ENCODE results near the gene ATP6V1E1. TPM values are rescaled to one million over a fixed set of nuclear protein-coding genes. Genes with fewer than 3 reads are reported as not detected.
"Not testable (repeated sequence)": the region's sequence is repeated elsewhere in the genome, so short reads cannot be mapped to it uniquely, and the experiment has no call there.

ATP6V1E1 gene
- total RNA-seq (2014; rRNA removed; shearing (Covaris generic); ENCODE audit: low replicate concordance), result 79.4 and 91.6 TPM in 2 replicates

DNA sequence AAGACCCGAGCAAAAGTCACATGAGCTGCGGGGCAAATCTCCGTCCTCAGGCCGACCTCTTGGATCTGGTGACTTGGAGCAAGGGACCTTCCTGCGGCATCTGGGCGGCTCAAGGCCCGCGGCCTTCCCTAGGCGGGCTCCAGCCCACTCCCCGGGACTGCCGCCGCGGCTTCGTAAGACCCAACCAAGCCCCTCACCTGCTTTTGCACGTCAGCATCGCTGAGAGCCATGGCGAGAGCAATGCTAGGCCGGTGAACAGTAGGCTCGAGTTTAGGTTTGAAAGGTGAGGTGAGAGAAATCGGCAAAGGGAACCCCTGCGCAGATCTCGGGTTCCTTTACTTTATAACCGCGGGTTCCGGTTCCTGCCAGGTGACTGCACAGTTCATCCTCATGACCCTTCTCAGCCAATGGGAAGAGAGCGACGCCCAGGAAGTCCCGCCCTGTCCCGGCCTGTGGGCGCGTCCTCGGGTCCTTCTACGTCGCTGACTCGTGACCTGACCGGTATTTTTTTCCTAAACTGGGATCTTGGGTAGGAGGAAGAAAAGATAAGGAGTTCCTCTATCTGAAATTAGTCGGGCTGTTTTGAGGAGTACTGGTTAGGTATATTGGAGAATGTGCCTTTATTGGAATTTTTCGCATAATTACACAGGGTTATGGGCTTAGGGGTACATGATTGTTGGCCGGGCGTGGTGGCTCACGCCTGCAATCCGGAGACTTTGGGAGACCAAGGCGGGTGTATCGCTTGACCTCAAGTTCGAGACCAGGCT is at the start of gene ATP6V1E1:
ATP6V1E1 (minus strand) TSS at position 344 of the 767 bp plus-strand sequence; CDS start at position 230, 114 bp downstream.
- Histone ChIP-seq H3K9me2 (replicated peaks; ENCODE audit: insufficient read depth, low read length) (no peaks in the 10 kb centered on the region), H4K20me1 (ENCODE audit: insufficient read depth, low read depth, low read length) (peaks cover 7% of the 10 kb centered on the region; the same call in 1 of the 2 replicates), H3K4me2 (ENCODE audit: low read depth, low read length, poor library complexity, severe bottlenecking) (peak within 1 kb of the TSS; percentile 97), H3K79me2 (ENCODE audit: low read length) (peaks cover 61% of the 10 kb centered on the region), H3K4me1 (ENCODE audit: low read length) (peaks cover 17% of the 10 kb centered on the region), H3K27ac (ENCODE audit: low read length) (peak within 1 kb of the TSS; percentile 41), H3K27me3 (ENCODE audit: low read length) (no peaks in the 10 kb centered on the region), H3K4me3 (ENCODE audit: low read length) (peak within 1 kb of the TSS; percentile 95), H2AFZ (ENCODE audit: low read length) (peak within 1 kb of the TSS; percentile 62), H3K9ac (ENCODE audit: low read length) (peak within 1 kb of the TSS; percentile 91), H3K36me3 (ENCODE audit: insufficient read depth, low read length) (peaks cover 4% of the 10 kb centered on the region; the same call in 1 of the 2 replicates), H3K9me3 (ENCODE audit: low read length) (no peaks in the 10 kb centered on the region)
- DNase-seq, result peak; percentile 98

DNA sequence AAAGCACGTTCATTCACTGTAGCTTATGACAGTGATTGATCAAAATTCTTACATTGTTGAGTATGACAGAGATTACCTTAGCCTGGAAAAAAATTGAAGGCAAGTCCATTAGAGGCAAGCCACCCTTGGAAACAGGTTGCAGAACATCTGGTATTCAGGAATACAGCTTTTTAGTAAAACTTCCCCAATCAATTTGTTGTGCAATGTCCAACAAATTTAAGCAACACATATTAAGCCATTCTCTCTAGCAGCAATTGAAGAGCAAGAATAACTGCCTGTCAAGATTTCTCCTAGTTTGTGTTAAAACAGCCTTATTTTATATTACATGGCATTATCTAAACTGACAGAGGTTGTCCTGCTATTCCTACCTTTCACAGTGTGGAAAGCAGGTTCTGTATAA is 47.0 kb upstream of the ATP6V1E1 start:
- Histone ChIP-seq H4K20me1 (ENCODE audit: insufficient read depth, low read depth, low read length) (no peaks in the 10 kb centered on the region), H2AFZ (ENCODE audit: low read length) (no peak overlapping the region), H3K27ac (ENCODE audit: low read length) (no peak overlapping the region), H3K9me3 (ENCODE audit: low read length) (no peaks in the 10 kb centered on the region), H3K4me3 (ENCODE audit: low read length) (no peak overlapping the region), H3K9ac (ENCODE audit: low read length) (no peak overlapping the region), H3K9me2 (replicated peaks; ENCODE audit: insufficient read depth, low read length) (no peaks in the 10 kb centered on the region), H3K4me1 (ENCODE audit: low read length) (no peaks in the 10 kb centered on the region), H3K4me2 (ENCODE audit: low read depth, low read length, poor library complexity, severe bottlenecking) (no peak overlapping the region), H3K79me2 (ENCODE audit: low read length) (peaks cover 80% of the 10 kb centered on the region), H3K27me3 (ENCODE audit: low read length) (no peaks in the 10 kb centered on the region), H3K36me3 (ENCODE audit: insufficient read depth, low read length) (no peaks in the 10 kb centered on the region)
- DNase-seq, result no peak

DNA sequence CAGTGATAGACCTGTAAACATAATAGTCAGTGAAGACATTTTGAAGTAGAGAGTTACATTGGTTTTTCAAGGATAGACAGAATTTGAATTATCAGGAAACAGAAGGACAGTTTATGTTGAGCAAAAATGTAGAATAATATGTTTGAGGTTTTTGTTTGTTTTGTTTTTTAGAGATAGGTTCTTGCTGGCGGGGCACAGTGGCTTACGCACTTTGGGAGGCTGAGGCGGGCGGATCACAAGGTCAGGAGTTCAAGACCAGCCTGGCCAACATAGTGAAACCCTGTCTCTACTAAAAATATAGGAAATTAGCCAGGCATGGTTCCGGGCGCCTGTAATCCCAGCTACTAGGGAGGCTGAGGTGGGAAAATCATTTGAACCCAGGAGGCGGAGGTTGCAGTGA is 45.6 kb upstream of the ATP6V1E1 start:
- Histone ChIP-seq H3K9me3 (ENCODE audit: low read length) (no peaks in the 10 kb centered on the region), H2AFZ (ENCODE audit: low read length) (no peak overlapping the region), H3K27ac (ENCODE audit: low read length) (no peak overlapping the region), H3K9ac (ENCODE audit: low read length) (no peak overlapping the region), H3K36me3 (ENCODE audit: insufficient read depth, low read length) (0 out of 2 replicates have a peak, but pooled peaks cover 4% of the 10 kb centered on the region), H3K79me2 (ENCODE audit: low read length) (peaks cover 84% of the 10 kb centered on the region), H3K27me3 (ENCODE audit: low read length) (no peaks in the 10 kb centered on the region), H3K9me2 (replicated peaks; ENCODE audit: insufficient read depth, low read length) (no peaks in the 10 kb centered on the region), H3K4me1 (ENCODE audit: low read length) (peaks cover 3% of the 10 kb centered on the region; the same call in 1 of the 2 replicates), H3K4me2 (ENCODE audit: low read depth, low read length, poor library complexity, severe bottlenecking) (no peak overlapping the region), H3K4me3 (ENCODE audit: low read length) (no peak overlapping the region), H4K20me1 (ENCODE audit: insufficient read depth, low read depth, low read length) (no peaks in the 10 kb centered on the region)
- no peak for DNase-seq

DNA sequence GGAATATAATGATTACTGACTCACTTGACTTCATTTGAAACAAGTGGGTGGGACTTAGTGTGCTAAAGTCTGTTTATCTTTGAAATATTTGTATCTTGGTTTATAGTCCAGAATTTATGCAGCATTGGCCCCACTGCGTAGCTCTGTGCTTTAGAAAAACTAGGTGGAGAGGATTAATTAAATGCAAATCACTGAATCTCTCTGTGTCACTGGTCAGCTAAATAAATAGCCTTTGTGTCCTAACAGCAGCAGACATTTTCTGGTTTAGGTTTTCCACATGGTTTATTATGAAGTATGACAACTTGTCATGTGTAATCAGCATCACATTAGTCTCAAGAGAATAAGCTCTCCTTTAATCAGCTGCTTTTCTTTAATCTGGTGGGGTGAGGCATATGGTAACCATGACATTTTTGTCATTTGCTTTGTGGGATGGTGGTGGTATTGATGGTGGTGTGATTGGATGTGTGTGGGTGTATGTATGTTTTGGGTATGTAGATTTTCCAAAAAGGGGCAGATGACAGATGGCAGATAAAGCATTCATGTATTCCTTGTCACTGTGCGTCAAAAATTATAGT is 44.0 kb upstream of the ATP6V1E1 start:
- Histone ChIP-seq H3K79me2 (ENCODE audit: low read length) (peaks cover 81% of the 10 kb centered on the region), H3K9ac (ENCODE audit: low read length) (no peak overlapping the region), H3K9me2 (replicated peaks; ENCODE audit: insufficient read depth, low read length) (no peaks in the 10 kb centered on the region), H3K27ac (ENCODE audit: low read length) (no peak overlapping the region), H3K9me3 (ENCODE audit: low read length) (no peaks in the 10 kb centered on the region), H3K4me3 (ENCODE audit: low read length) (no peak overlapping the region), H3K36me3 (ENCODE audit: insufficient read depth, low read length) (peaks cover 4% of the 10 kb centered on the region; the same call in 1 of the 2 replicates), H3K4me2 (ENCODE audit: low read depth, low read length, poor library complexity, severe bottlenecking) (no peak overlapping the region), H2AFZ (ENCODE audit: low read length) (no peak overlapping the region), H4K20me1 (ENCODE audit: insufficient read depth, low read depth, low read length) (no peaks in the 10 kb centered on the region), H3K27me3 (ENCODE audit: low read length) (no peaks in the 10 kb centered on the region), H3K4me1 (ENCODE audit: low read length) (peaks cover 3% of the 10 kb centered on the region; the same call in 1 of the 2 replicates)
- DNase-seq, result no peak

DNA sequence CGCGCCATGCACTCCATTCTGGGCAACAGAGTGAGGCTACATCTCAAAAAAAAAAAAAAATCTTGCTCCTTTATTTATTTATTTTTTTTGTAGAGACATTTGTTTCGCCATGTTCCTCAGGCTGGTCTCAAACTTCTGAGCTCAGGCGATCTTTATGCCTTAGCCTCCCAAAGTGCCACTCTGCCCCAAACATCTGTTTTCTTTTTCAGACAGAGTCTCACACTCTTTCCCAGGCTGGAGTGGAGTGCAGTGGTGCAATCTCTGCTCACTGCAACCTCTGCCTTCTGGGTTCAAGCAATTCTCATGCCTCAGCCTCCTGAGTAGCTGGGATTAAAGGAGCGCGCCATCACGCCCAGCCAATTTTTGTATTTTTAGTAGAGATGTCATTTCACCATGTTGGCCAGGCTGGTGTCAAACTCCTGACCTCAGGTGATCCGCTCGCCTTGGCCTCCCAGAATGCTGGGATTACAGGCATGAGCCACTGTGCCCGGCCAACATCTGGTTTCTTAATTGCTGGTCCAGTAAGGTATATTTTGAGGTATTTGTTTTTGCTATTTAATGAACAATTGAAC is 43.1 kb upstream of the ATP6V1E1 start:
- not testable (repeated sequence) for H3K27me3 ChIP-seq (ENCODE audit: low read length); H3K9ac ChIP-seq (ENCODE audit: low read length); H2AFZ ChIP-seq (ENCODE audit: low read length); H3K4me2 ChIP-seq (ENCODE audit: low read depth, low read length, poor library complexity, severe bottlenecking); H3K9me3 ChIP-seq (ENCODE audit: low read length); H3K9me2 ChIP-seq (replicated peaks; ENCODE audit: insufficient read depth, low read length); H3K27ac ChIP-seq (ENCODE audit: low read length); H3K4me1 ChIP-seq (ENCODE audit: low read length); DNase-seq; H4K20me1 ChIP-seq (ENCODE audit: insufficient read depth, low read depth, low read length); H3K4me3 ChIP-seq (ENCODE audit: low read length); H3K36me3 ChIP-seq (ENCODE audit: insufficient read depth, low read length)
- peaks cover 81% of the 10 kb centered on the region for H3K79me2 ChIP-seq (ENCODE audit: low read length)

DNA sequence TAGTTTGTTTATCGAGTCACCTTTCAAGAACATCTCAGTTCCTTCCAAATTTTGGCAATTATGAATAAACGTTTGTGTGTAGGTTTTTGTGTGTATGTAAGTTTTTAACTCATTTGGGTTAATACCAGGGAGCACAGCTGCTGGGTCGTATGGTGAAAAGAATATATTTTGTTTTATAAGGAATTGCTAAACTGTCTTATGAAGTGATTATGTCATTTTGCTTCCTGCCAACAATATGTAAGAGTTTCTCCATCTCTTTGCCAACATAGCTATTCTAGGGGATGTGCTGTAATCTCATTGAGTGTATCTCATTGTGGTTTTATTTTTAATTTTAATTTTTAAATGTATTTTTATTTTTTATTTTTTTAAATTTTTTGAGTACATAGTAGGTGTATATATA is 37.3 kb upstream of the ATP6V1E1 start:
- Histone ChIP-seq H3K36me3 (ENCODE audit: insufficient read depth, low read length) (peaks cover 21% of the 10 kb centered on the region), H3K9me3 (ENCODE audit: low read length) (no peaks in the 10 kb centered on the region), H4K20me1 (ENCODE audit: insufficient read depth, low read depth, low read length) (no peaks in the 10 kb centered on the region), H3K27me3 (ENCODE audit: low read length) (no peaks in the 10 kb centered on the region), H2AFZ (ENCODE audit: low read length) (no peak overlapping the region), H3K9ac (ENCODE audit: low read length) (no peak overlapping the region), H3K4me1 (ENCODE audit: low read length) (peaks cover 3% of the 10 kb centered on the region; the same call in 1 of the 2 replicates), H3K27ac (ENCODE audit: low read length) (no peak overlapping the region), H3K4me2 (ENCODE audit: low read depth, low read length, poor library complexity, severe bottlenecking) (no peak overlapping the region), H3K9me2 (replicated peaks; ENCODE audit: insufficient read depth, low read length) (no peaks in the 10 kb centered on the region), H3K4me3 (ENCODE audit: low read length) (no peak overlapping the region), H3K79me2 (ENCODE audit: low read length) (peaks cover 65% of the 10 kb centered on the region)
- DNase-seq, result no peak

DNA sequence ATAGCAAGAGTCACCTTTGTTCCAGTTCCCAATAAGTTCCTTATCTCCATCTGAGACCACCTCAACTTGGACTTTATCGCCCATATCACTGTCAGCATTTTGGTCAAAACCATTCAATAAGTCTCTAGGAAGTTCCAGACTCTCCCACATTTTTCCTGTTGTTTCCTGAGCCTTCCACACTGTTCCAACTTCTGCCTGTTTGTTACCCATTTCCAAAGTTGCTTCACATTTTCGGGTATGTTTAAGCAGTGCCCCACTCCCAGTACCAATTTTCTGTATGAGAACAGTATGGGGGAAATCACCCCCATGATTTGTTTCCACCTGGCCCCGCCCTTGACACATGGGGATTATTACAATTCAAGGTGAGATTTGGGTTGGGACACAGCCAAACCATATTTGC is 36.7 kb upstream of the ATP6V1E1 start:
- H3K4me1 ChIP-seq (ENCODE audit: low read length), result peaks cover 3% of the 10 kb centered on the region; the same call in 1 of the 2 replicates
- H3K27me3 ChIP-seq (ENCODE audit: low read length), result no peaks in the 10 kb centered on the region
- peaks cover 27% of the 10 kb centered on the region for H3K36me3 ChIP-seq (ENCODE audit: insufficient read depth, low read length)
- no peak overlapping the region for H2AFZ ChIP-seq (ENCODE audit: low read length)
- no peaks in the 10 kb centered on the region for H3K9me3 ChIP-seq (ENCODE audit: low read length)
- DNase-seq, result no peak
- peaks cover 63% of the 10 kb centered on the region for H3K79me2 ChIP-seq (ENCODE audit: low read length)
- H3K4me3 ChIP-seq (ENCODE audit: low read length), result no peak overlapping the region
- H3K27ac ChIP-seq (ENCODE audit: low read length), result no peak overlapping the region
- no peak overlapping the region for H3K4me2 ChIP-seq (ENCODE audit: low read depth, low read length, poor library complexity, severe bottlenecking)
- no peaks in the 10 kb centered on the region for H4K20me1 ChIP-seq (ENCODE audit: insufficient read depth, low read depth, low read length)
- no peaks in the 10 kb centered on the region for H3K9me2 ChIP-seq (replicated peaks; ENCODE audit: insufficient read depth, low read length)
- H3K9ac ChIP-seq (ENCODE audit: low read length), result no peak overlapping the region

DNA sequence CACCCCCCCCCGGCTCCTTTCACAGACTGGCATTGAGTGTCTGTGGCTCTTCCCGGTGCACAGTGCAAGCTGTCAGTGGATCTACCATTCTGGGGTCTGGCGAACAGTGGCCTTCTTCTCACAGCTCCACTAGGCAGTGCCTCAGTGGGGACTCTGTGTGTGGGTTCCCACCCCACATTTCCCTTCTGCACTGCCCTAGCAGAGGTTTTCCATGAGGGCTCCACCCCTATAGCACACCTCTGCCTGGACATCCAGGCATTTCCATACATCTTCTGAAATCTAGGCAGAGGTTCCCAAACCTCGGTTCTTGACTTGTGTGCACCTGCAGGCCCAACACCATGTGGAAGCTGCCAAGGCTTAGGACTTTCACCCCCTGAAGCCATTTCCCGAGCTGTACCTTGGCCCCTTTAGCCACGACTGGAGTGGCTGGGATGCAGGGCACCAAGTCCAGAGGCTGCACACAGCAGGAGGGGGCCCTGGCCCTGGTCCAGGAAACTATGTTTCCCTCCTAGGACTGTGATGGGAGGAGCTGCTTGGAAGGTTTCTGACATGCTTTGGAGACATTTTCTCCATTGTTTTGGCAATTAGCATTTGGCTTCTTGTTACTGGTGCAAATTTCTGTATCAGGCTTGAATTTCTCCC is 36.0 kb upstream of the ATP6V1E1 start:
- no peak overlapping the region for H3K4me3 ChIP-seq (ENCODE audit: low read length)
- peaks cover 61% of the 10 kb centered on the region for H3K79me2 ChIP-seq (ENCODE audit: low read length)
- H3K27ac ChIP-seq (ENCODE audit: low read length), result no peak overlapping the region
- H3K4me2 ChIP-seq (ENCODE audit: low read depth, low read length, poor library complexity, severe bottlenecking), result no peak overlapping the region
- H4K20me1 ChIP-seq (ENCODE audit: insufficient read depth, low read depth, low read length), result no peaks in the 10 kb centered on the region
- H3K4me1 ChIP-seq (ENCODE audit: low read length), result peaks cover 3% of the 10 kb centered on the region; the same call in 1 of the 2 replicates
- no peak for DNase-seq
- H3K9me2 ChIP-seq (replicated peaks; ENCODE audit: insufficient read depth, low read length), result no peaks in the 10 kb centered on the region
- no peak overlapping the region for H2AFZ ChIP-seq (ENCODE audit: low read length)
- no peaks in the 10 kb centered on the region for H3K9me3 ChIP-seq (ENCODE audit: low read length)
- H3K36me3 ChIP-seq (ENCODE audit: insufficient read depth, low read length), result peaks cover 27% of the 10 kb centered on the region
- no peak overlapping the region for H3K9ac ChIP-seq (ENCODE audit: low read length)
- H3K27me3 ChIP-seq (ENCODE audit: low read length), result no peaks in the 10 kb centered on the region

Measured in Karpas-422 (cell line).